Keratinocyte (primary cell): ENCODE measurements around the gene RAB6D. TPM values are rescaled to one million over a fixed set of nuclear protein-coding genes. Genes with fewer than 3 reads are reported as not detected.
"Not testable (repeated sequence)": the region's sequence is repeated elsewhere in the genome, so short reads cannot be mapped to it uniquely, and the experiment has no call there.

ENCODE experiments used
- DNase-seq: peaks from one replicate; pipeline ENCODE4 v3.0.0-alpha.2; 2011; ENCODE audit warnings: low read depth, missing footprints, low spot score
- FAIRE-seq: peaks from 2 replicates; lab custom pipeline; 2011; peaks lifted over from hg19 to GRCh38; lab: Jason Lieb, UNC
- H2AFZ ChIP-seq: 2 replicates; pipeline ENCODE4 v1.6.0; 2012; ENCODE audit warnings: low read length, control low read depth, inconsistent platforms; ENCODE audit not compliant: control insufficient read depth
- H3K27ac ChIP-seq: 2 replicates; pipeline ENCODE4 v1.5.1; 2011; ENCODE audit warnings: low read length; ENCODE audit not compliant: control insufficient read depth, insufficient read depth
- H3K27me3 ChIP-seq: 3 replicates; pipeline ENCODE4 v1.6.0; 2011; ENCODE audit warnings: low read length; ENCODE audit not compliant: control insufficient read depth, insufficient read depth; ENCODE audit errors: extremely low read depth
- H3K36me3 ChIP-seq, 2 experiments: 2 replicates in 1 of 2; 3 replicates in 1 of 2; pipeline ENCODE4 v1.5.1; 2011; ENCODE audit warnings: low read length in 2 of 2, mild to moderate bottlenecking in 1 of 2; ENCODE audit not compliant: control insufficient read depth in 2 of 2, insufficient read depth in 2 of 2; ENCODE audit errors: extremely low read depth in 1 of 2
- H3K4me1 ChIP-seq: 3 replicates; pipeline ENCODE4 v1.5.1; 2011; ENCODE audit warnings: low read length; ENCODE audit not compliant: control insufficient read depth, insufficient read depth; ENCODE audit errors: extremely low read depth
- H3K4me2 ChIP-seq: 3 replicates; pipeline ENCODE4 v1.6.0; 2011; ENCODE audit warnings: low read depth, low read length; ENCODE audit not compliant: control insufficient read depth, insufficient read depth; ENCODE audit errors: extremely low read depth
- H3K4me3 ChIP-seq, 3 experiments: fragments of 200-600 bp in 1 of 3; sonication (generic) in 1 of 3; 2 replicates in 2 of 3; 3 replicates in 1 of 3; pipeline ENCODE4 v1.5.1; 2011 to 2016; ENCODE audit warnings: low read length in 3 of 3, mild to moderate bottlenecking in 3 of 3, control low read depth in 2 of 3, inconsistent platforms in 1 of 3, low read depth in 1 of 3, mixed read lengths in 1 of 3, mixed run types in 1 of 3, moderate library complexity in 1 of 3; ENCODE audit not compliant: control insufficient read depth in 2 of 3, insufficient read depth in 2 of 3; ENCODE audit errors: extremely low read depth in 1 of 3
- H3K79me2 ChIP-seq: 2 replicates; pipeline ENCODE4 v1.6.0; 2012; ENCODE audit warnings: low read length; ENCODE audit not compliant: control insufficient read depth, insufficient read depth
- H3K9ac ChIP-seq: 3 replicates; pipeline ENCODE4 v1.6.0; 2011; ENCODE audit warnings: low read length; ENCODE audit not compliant: control insufficient read depth, insufficient read depth; ENCODE audit errors: extremely low read depth
- H3K9me1 ChIP-seq: 3 replicates; pipeline ENCODE4 v1.6.0; 2011; ENCODE audit warnings: low read length; ENCODE audit not compliant: control insufficient read depth, insufficient read depth; ENCODE audit errors: extremely low read depth
- H3K9me3 ChIP-seq: 2 replicates; pipeline ENCODE4 v1.5.1; 2012; ENCODE audit warnings: low read depth, low read length; ENCODE audit not compliant: control insufficient read depth
- H4K20me1 ChIP-seq: 3 replicates; pipeline ENCODE4 v1.6.0; 2011; ENCODE audit warnings: low read length; ENCODE audit not compliant: control insufficient read depth, insufficient read depth; ENCODE audit errors: extremely low read depth
- CTCF ChIP-seq, 3 experiments: IDR thresholded peaks in 1 of 3; conservative IDR thresholded peaks in 1 of 3; optimal IDR thresholded peaks in 1 of 3; 2 replicates in 2 of 3; 3 replicates in 1 of 3; pipeline versions ENCODE3 to v1.5.1; 2011; ENCODE audit warnings: low read length in 3 of 3, mild to moderate bottlenecking in 3 of 3, moderate library complexity in 2 of 3, control low read depth in 1 of 3, inconsistent platforms in 1 of 3; ENCODE audit not compliant: insufficient read depth in 2 of 3; ENCODE audit errors: extremely low read depth in 1 of 3
- EZH2 ChIP-seq: IDR thresholded peaks from one replicate; pipeline ENCODE4 v1.6.1; 2012; ENCODE audit warnings: inconsistent platforms, mild to moderate bottlenecking, low read length, moderate library complexity
- dilution Hi-C: fragments of 300-500 bp; cut with MboI; formaldehyde crosslinking; loops from one replicate; pipeline ENCODE4 v1.7.0; 2020; ENCODE audit warnings: low sequenced_read_pairs; ENCODE audit not compliant: extremely low pct_ligation_motif_present
- polyA plus RNA-seq, 5 experiments: library from polyadenylated mRNA; depleted of rRNA in 3 of 5; stranded (reverse) in 3 of 5; stranded (forward) in 1 of 5; unstranded in 1 of 5; fragments of >200 nt; gene quantifications; 1 replicate in 1 of 5; 2 replicates in 3 of 5; 3 replicates in 1 of 5; pipeline versions ENCODE4 v1.2.1 to v1.2.3, GENCODE V29; 2011 to 2012; ENCODE audit warnings: missing spikeins in 2 of 5, low read depth in 1 of 5, low replicate concordance in 1 of 5

Gene RAB6D
- polyA plus RNA-seq, 1 donor (not counting 4 experiments of a cell fraction or from before 2014, with no cell fraction given), result 0.05 TPM

- H3K9me3 ChIP-seq, H2AFZ ChIP-seq, dilution Hi-C loops, H3K4me1 ChIP-seq, H3K4me2 ChIP-seq, H3K36me3 ChIP-seq, FAIRE-seq, H3K9me1 ChIP-seq, H3K79me2 ChIP-seq, H3K4me3 ChIP-seq, H3K9ac ChIP-seq, DNase-seq, H4K20me1 ChIP-seq, H3K27ac ChIP-seq: not testable (repeated sequence)
- H3K27me3 ChIP-seq, result peaks cover 17% of the 10 kb centered on the region
- TF ChIP-seq EZH2, result peak; percentile 34
Measured at GRCh38 chr2:131395024-131395645, 31.2 kb upstream of the RAB6D start.

GRCh38 chr2:131394147-131394931, 30.4 kb upstream of the RAB6D start:
- Histone ChIP-seq H3K4me3 (no peak overlapping the region), H3K9me3 (no peaks in the 10 kb centered on the region), H3K27me3 (peaks cover 15% of the 10 kb centered on the region), H3K36me3 (no peaks in the 10 kb centered on the region), H3K27ac (no peak overlapping the region), H3K4me1 (no peaks in the 10 kb centered on the region), H3K79me2 (no peaks in the 10 kb centered on the region), H3K9me1 (no peaks in the 10 kb centered on the region), H4K20me1 (no peaks in the 10 kb centered on the region), H3K4me2 (peak overlapping the region; percentile 6), H2AFZ (no peak overlapping the region), H3K9ac (no peak overlapping the region)
- peak; percentile 67 for FAIRE-seq
- no peak for DNase-seq
- dilution Hi-C loops, result no loop called here
- TF ChIP-seq CTCF (optimal IDR thresholded peaks at IDR 0.05 in 1 of 3, IDR thresholded peaks at IDR 0.05 in 1 of 3, conservative IDR thresholded peaks at IDR 0.05 in 1 of 3; ENCODE audit: extremely low read depth in 1 of 3, insufficient read depth in 2 of 3, low read length in 3 of 3), result peak in 1 of 3 experiments; percentile 12
- TF ChIP-seq EZH2, result peak; percentile 49

GRCh38 chr2:131391953-131392352, 28.0 kb upstream of the RAB6D start:
- DNase-seq, H3K9me1 ChIP-seq, dilution Hi-C loops, H3K9me3 ChIP-seq, H4K20me1 ChIP-seq, H3K4me2 ChIP-seq, H3K79me2 ChIP-seq, H3K9ac ChIP-seq, H3K4me3 ChIP-seq, H3K36me3 ChIP-seq, H3K4me1 ChIP-seq, H3K27ac ChIP-seq, H2AFZ ChIP-seq: not testable (repeated sequence)
- peaks cover 15% of the 10 kb centered on the region for H3K27me3 ChIP-seq
- FAIRE-seq, result peak; percentile 26

- FAIRE-seq, H3K4me1 ChIP-seq, H3K4me3 ChIP-seq, H4K20me1 ChIP-seq, dilution Hi-C loops, H3K9me3 ChIP-seq, DNase-seq, H3K79me2 ChIP-seq, H3K27ac ChIP-seq, H3K9me1 ChIP-seq, H3K36me3 ChIP-seq, H3K4me2 ChIP-seq, H2AFZ ChIP-seq, H3K9ac ChIP-seq: not testable (repeated sequence)
- H3K27me3 ChIP-seq, result peaks cover 15% of the 10 kb centered on the region
Measured at GRCh38 chr2:131391471-131391870, 27.5 kb upstream of the RAB6D start.
